ENCODE results near the gene DNAAF2.
"Not testable (repeated sequence)": the region's sequence is repeated elsewhere in the genome, so short reads cannot be mapped to it uniquely, and the experiment has no call there.

DNAAF2 gene

GRCh38 chr14:49673586-49673985, 38.5 kb upstream of the DNAAF2 start:
- Histone ChIP-seq H3K9me2 (replicated peaks; ENCODE audit: insufficient read depth, low read length) (no peaks in the 10 kb centered on the region), H3K27me3 (ENCODE audit: low read length) (no peaks in the 10 kb centered on the region), H3K4me3 (ENCODE audit: insufficient read depth, low read length, poor library complexity, severe bottlenecking) (no peak overlapping the region), H3F3A (ENCODE audit: insufficient read depth) (no peaks in the 10 kb centered on the region), H3K27ac (ENCODE audit: low read depth, low read length) (no peak overlapping the region), H3K79me2 (ENCODE audit: insufficient read depth, low read length) (0 out of 2 replicates have a peak, but pooled peaks cover 6% of the 10 kb centered on the region), H3K4me2 (ENCODE audit: low read depth, low read length, poor library complexity, severe bottlenecking) (no peak overlapping the region), H4K20me1 (ENCODE audit: low read depth, low read length) (no peaks in the 10 kb centered on the region), H3K9me3 (ENCODE audit: insufficient read depth, low read length) (no peaks in the 10 kb centered on the region), H3K36me3 (ENCODE audit: low read length) (peaks cover 17% of the 10 kb centered on the region), H3K9ac (ENCODE audit: low read length) (no peak overlapping the region), H2AFZ (ENCODE audit: low read depth, low read length, severe bottlenecking) (no peak overlapping the region)
- TF ChIP-seq CTCF (IDR thresholded peaks at IDR 0.05; ENCODE audit: insufficient read depth, low read length, poor library complexity, severe bottlenecking) (no peak), EZH2phosphoT487 (conservative IDR thresholded peaks at IDR 0.05; ENCODE audit: low read length) (no peak)

- Histone ChIP-seq H3K4me3 (ENCODE audit: insufficient read depth, low read length, poor library complexity, severe bottlenecking) (no peak overlapping the region), H3K9me2 (replicated peaks; ENCODE audit: insufficient read depth, low read length) (no peaks in the 10 kb centered on the region), H2AFZ (ENCODE audit: low read depth, low read length, severe bottlenecking) (no peak overlapping the region), H3K4me2 (ENCODE audit: low read depth, low read length, poor library complexity, severe bottlenecking) (no peak overlapping the region), H3F3A (ENCODE audit: insufficient read depth) (no peaks in the 10 kb centered on the region), H3K9me3 (ENCODE audit: insufficient read depth, low read length) (no peaks in the 10 kb centered on the region), H3K36me3 (ENCODE audit: low read length) (peaks cover 21% of the 10 kb centered on the region), H3K27ac (ENCODE audit: low read depth, low read length) (no peak overlapping the region), H3K27me3 (ENCODE audit: low read length) (no peaks in the 10 kb centered on the region), H3K9ac (ENCODE audit: low read length) (no peak overlapping the region), H3K79me2 (ENCODE audit: insufficient read depth, low read length) (no peaks in the 10 kb centered on the region), H4K20me1 (ENCODE audit: low read depth, low read length) (no peaks in the 10 kb centered on the region)
- TF ChIP-seq EZH2phosphoT487 (conservative IDR thresholded peaks at IDR 0.05; ENCODE audit: low read length) (no peak), CTCF (IDR thresholded peaks at IDR 0.05; ENCODE audit: insufficient read depth, low read length, poor library complexity, severe bottlenecking) (no peak)
Observed at GRCh38 chr14:49670475-49670874, 35.4 kb upstream of the DNAAF2 start.

GRCh38 chr14:49659526-49660455, 24.7 kb upstream of the DNAAF2 start:
- TF ChIP-seq EZH2phosphoT487 (conservative IDR thresholded peaks at IDR 0.05; ENCODE audit: low read length) = no peak
- no peak for TF ChIP-seq CTCF (IDR thresholded peaks at IDR 0.05; ENCODE audit: insufficient read depth, low read length, poor library complexity, severe bottlenecking)
- no peak overlapping the region for H3K4me2 ChIP-seq (ENCODE audit: low read depth, low read length, poor library complexity, severe bottlenecking)
- no peaks in the 10 kb centered on the region for H3K9me2 ChIP-seq (replicated peaks; ENCODE audit: insufficient read depth, low read length)
- no peaks in the 10 kb centered on the region for H3K79me2 ChIP-seq (ENCODE audit: insufficient read depth, low read length)
- peaks cover under 1% of the 10 kb centered on the region; the same call in 1 of the 2 replicates for H3F3A ChIP-seq (ENCODE audit: insufficient read depth)
- H4K20me1 ChIP-seq (ENCODE audit: low read depth, low read length) = no peaks in the 10 kb centered on the region
- H3K4me3 ChIP-seq (ENCODE audit: insufficient read depth, low read length, poor library complexity, severe bottlenecking) = no peak overlapping the region
- no peaks in the 10 kb centered on the region for H3K9me3 ChIP-seq (ENCODE audit: insufficient read depth, low read length)
- H3K27me3 ChIP-seq (ENCODE audit: low read length) = no peaks in the 10 kb centered on the region
- no peak overlapping the region for H3K9ac ChIP-seq (ENCODE audit: low read length)
- H2AFZ ChIP-seq (ENCODE audit: low read depth, low read length, severe bottlenecking) = no peak overlapping the region
- H3K36me3 ChIP-seq (ENCODE audit: low read length) = peaks cover 10% of the 10 kb centered on the region; the same call in 1 of the 2 replicates
- H3K27ac ChIP-seq (ENCODE audit: low read depth, low read length) = no peak overlapping the region

- H2AFZ ChIP-seq (ENCODE audit: low read depth, low read length, severe bottlenecking); H3K27me3 ChIP-seq (ENCODE audit: low read length); H3K9me2 ChIP-seq (replicated peaks; ENCODE audit: insufficient read depth, low read length); H3K9ac ChIP-seq (ENCODE audit: low read length); H3K27ac ChIP-seq (ENCODE audit: low read depth, low read length); H4K20me1 ChIP-seq (ENCODE audit: low read depth, low read length); H3K4me2 ChIP-seq (ENCODE audit: low read depth, low read length, poor library complexity, severe bottlenecking); H3K79me2 ChIP-seq (ENCODE audit: insufficient read depth, low read length); H3F3A ChIP-seq (ENCODE audit: insufficient read depth); H3K9me3 ChIP-seq (ENCODE audit: insufficient read depth, low read length); H3K4me3 ChIP-seq (ENCODE audit: insufficient read depth, low read length, poor library complexity, severe bottlenecking): not testable (repeated sequence)
- H3K36me3 ChIP-seq (ENCODE audit: low read length) = peaks cover 20% of the 10 kb centered on the region; the same call in 1 of the 2 replicates
Observed at GRCh38 chr14:49657500-49657899, 22.5 kb upstream of the DNAAF2 start.
